ENCODE measurements around the gene CRELD1. TPM values are rescaled to one million over a fixed set of nuclear protein-coding genes. Genes with fewer than 3 reads are reported as not detected.

CRELD1 gene
- total and polyA plus RNA-seq, 10 of the 15 experiments (the other 5 are each of a cell fraction or from before 2014, with no cell fraction given) = 1.3 to 15.9 (median 8.8) TPM

DNA sequence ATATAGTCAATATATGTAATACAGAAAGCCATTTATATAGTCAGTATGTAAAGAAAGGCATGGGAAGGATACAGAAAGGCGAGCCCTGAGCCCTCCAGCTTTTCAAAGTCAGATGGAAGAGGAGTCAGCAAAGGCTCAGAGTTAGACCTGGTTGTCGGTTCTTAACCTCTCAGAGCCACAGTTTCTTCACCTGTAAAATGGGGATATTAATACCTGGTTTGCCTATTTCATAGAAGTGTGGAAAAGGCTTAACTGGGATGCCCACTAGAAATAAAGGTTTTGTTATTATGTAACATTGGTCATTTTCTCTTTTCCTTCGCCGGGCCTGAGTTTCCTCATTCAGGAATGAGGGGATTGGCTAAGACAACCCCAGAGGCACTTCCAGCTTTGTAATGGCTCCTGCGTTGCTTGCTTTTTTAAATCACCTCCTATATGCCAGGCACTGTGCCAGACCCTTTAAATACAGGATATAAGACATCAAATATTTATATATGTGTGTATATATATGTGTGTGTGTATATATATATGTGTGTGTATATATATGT, 2.4 kb downstream of the CRELD1 start:
- Histone ChIP-seq H3K27me3 (replicated peaks in 1 of 2; ENCODE audit: control insufficient read depth in 2 of 2, insufficient read depth in 2 of 2, low read length in 1 of 2) (no peaks in the 10 kb centered on the region), H3K9me3 (replicated peaks; ENCODE audit: control insufficient read depth, insufficient read depth, low read length) (no peaks in the 10 kb centered on the region), H3K4me1 (ENCODE audit: control insufficient read depth, insufficient read depth, low read length) (peaks cover 9% of the 10 kb centered on the region), H3K27ac (ENCODE audit: control insufficient read depth, insufficient read depth) (no peak overlapping the region), H3K4me3 (no peak overlapping the region), H4K20me1 (ENCODE audit: control insufficient read depth, insufficient read depth) (no peaks in the 10 kb centered on the region), H3K36me3 (ENCODE audit: control insufficient read depth in 2 of 2, insufficient read depth in 2 of 2, low read length in 1 of 2) (peaks cover 0 to 2% of the 10 kb centered on the region in 2 experiments; a peak in 2 of 4 replicates), H3K4me2 (ENCODE audit: control insufficient read depth, insufficient read depth) (peak overlapping the region; percentile 95; the same call in 1 of the 2 replicates), H3K9ac (ENCODE audit: control insufficient read depth, insufficient read depth, low read length) (no peak overlapping the region), H2AFZ (ENCODE audit: control insufficient read depth, low read depth, low read length) (no peak overlapping the region), H3K79me2 (ENCODE audit: control insufficient read depth, insufficient read depth, low read length) (peaks cover 18% of the 10 kb centered on the region)
- POLR2A ChIA-PET = no interaction called here
- RAD21 ChIA-PET (ENCODE audit: unreplicated experiment) = interaction anchor here (4.8 kb wide), 1 partner anchor 51 kb away, joined by 24 read pairs; the partner anchor contains the start of gene EMC3
- TF ChIP-seq ZNF274 (IDR thresholded peaks at IDR 0.05; ENCODE audit: insufficient read depth, insufficient read length) = no peak
- no peak for TF ChIP-seq FOS (IDR thresholded peaks at IDR 0.05; ENCODE audit: borderline replicate concordance, extremely low read depth, insufficient read length)
- TF ChIP-seq, protein P1, sequence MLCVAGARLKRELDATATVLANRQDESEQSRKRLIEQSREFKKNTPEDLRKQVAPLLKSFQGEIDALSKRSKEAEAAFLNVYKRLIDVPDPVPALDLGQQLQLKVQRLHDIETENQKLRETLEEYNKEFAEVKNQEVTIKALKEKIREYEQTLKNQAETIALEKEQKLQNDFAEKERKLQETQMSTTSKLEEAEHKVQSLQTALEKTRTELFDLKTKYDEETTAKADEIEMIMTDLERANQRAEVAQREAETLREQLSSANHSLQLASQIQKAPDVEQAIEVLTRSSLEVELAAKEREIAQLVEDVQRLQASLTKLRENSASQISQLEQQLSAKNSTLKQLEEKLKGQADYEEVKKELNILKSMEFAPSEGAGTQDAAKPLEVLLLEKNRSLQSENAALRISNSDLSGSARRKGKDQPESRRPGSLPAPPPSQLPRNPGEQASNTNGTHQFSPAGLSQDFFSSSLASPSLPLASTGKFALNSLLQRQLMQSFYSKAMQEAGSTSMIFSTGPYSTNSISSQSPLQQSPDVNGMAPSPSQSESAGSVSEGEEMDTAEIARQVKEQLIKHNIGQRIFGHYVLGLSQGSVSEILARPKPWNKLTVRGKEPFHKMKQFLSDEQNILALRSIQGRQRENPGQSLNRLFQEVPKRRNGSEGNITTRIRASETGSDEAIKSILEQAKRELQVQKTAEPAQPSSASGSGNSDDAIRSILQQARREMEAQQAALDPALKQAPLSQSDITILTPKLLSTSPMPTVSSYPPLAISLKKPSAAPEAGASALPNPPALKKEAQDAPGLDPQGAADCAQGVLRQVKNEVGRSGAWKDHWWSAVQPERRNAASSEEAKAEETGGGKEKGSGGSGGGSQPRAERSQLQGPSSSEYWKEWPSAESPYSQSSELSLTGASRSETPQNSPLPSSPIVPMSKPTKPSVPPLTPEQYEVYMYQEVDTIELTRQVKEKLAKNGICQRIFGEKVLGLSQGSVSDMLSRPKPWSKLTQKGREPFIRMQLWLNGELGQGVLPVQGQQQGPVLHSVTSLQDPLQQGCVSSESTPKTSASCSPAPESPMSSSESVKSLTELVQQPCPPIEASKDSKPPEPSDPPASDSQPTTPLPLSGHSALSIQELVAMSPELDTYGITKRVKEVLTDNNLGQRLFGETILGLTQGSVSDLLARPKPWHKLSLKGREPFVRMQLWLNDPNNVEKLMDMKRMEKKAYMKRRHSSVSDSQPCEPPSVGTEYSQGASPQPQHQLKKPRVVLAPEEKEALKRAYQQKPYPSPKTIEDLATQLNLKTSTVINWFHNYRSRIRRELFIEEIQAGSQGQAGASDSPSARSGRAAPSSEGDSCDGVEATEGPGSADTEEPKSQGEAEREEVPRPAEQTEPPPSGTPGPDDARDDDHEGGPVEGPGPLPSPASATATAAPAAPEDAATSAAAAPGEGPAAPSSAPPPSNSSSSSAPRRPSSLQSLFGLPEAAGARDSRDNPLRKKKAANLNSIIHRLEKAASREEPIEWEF (IDR thresholded peaks at IDR 0.05; ENCODE audit: insufficient replicate concordance, low read depth, low read length) = no peak
- no peak for TF ChIP-seq IKZF2 (IDR thresholded peaks at IDR 0.05)
- TF ChIP-seq, protein P2, sequence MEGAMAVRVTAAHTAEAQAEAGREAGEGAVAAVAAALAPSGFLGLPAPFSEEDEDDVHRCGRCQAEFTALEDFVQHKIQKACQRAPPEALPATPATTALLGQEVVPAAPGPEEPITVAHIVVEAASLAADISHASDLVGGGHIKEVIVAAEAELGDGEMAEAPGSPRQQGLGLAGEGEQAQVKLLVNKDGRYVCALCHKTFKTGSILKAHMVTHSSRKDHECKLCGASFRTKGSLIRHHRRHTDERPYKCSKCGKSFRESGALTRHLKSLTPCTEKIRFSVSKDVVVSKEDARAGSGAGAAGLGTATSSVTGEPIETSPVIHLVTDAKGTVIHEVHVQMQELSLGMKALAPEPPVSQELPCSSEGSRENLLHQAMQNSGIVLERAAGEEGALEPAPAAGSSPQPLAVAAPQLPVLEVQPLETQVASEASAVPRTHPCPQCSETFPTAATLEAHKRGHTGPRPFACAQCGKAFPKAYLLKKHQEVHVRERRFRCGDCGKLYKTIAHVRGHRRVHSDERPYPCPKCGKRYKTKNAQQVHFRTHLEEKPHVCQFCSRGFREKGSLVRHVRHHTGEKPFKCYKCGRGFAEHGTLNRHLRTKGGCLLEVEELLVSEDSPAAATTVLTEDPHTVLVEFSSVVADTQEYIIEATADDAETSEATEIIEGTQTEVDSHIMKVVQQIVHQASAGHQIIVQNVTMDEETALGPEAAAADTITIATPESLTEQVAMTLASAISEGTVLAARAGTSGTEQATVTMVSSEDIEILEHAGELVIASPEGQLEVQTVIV (IDR thresholded peaks at IDR 0.05; ENCODE audit: borderline replicate concordance, partially characterized antibody) = no peak
- TF ChIP-seq EED (IDR thresholded peaks at IDR 0.05; ENCODE audit: low read depth) = no peak
- TF ChIP-seq SMARCA5 (IDR thresholded peaks at IDR 0.05) = no peak
- no peak for TF ChIP-seq TCF3 (IDR thresholded peaks at IDR 0.05; ENCODE audit: borderline replicate concordance, insufficient read depth, low read depth, low read length)
- TF ChIP-seq ZNF622 (IDR thresholded peaks at IDR 0.05) = no peak
- no peak for TF ChIP-seq TARDBP (IDR thresholded peaks at IDR 0.05; ENCODE audit: borderline replicate concordance)
- no peak for TF ChIP-seq SPI1 (IDR thresholded peaks at IDR 0.05; ENCODE audit: borderline replicate concordance, insufficient read depth, low read depth, low read length)
- no peak for TF ChIP-seq MTA3 (IDR thresholded peaks at IDR 0.05; ENCODE audit: borderline replicate concordance, low read length)
- no peak for TF ChIP-seq NFYA (IDR thresholded peaks at IDR 0.05; ENCODE audit: borderline replicate concordance, low read depth, low read length)
- no peak for TF ChIP-seq POLR2A (IDR thresholded peaks at IDR 0.05; ENCODE audit: low read depth, low read length)
- TF ChIP-seq RB1 (IDR thresholded peaks at IDR 0.05; ENCODE audit: borderline replicate concordance) = no peak
- TF ChIP-seq ESRRA (IDR thresholded peaks at IDR 0.05; ENCODE audit: low read length) = no peak
- intact Hi-C loops (cut with micrococcal nuclease; ENCODE audit: unreplicated experiment) = loop anchor here (10.0 kb wide), 1 partner anchor 389 kb away; the partner anchor contains the start of gene SEC13
- DNase-seq (ENCODE audit: low read depth, low spot score) = no peak
- no TSS peak for BruUV-seq (replicated peaks)
- CTCF ChIA-PET = interaction anchor here (0.6 kb wide), 1 partner anchor 51 kb away, joined by 3 read pairs; the partner anchor contains the start of gene EMC3
- ATAC-seq = no peak
- in situ Hi-C loops (cut with MboI) = no loop called here
- SMC1A ChIA-PET (ENCODE audit: uncharacterized antibody, unreplicated experiment) = interaction anchor here (2.1 to 2.3 kb wide), 2 partner anchors 16 to 51 kb away, joined by 11 read pairs; partner anchors contain the start of genes EMC3 and PRRT3
- FAIRE-seq = no peak
- WGBS (ENCODE audit: insufficient coverage, insufficient replicate concordance, low lambda C conversion rate, missing lambda C conversion rate) = 99% methylated on average over 5 of the region's 5 CpGs
